Measurements from ENCODE around the gene ZNF302. TPM values are rescaled to one million over a fixed set of nuclear protein-coding genes. Genes with fewer than 3 reads are reported as not detected.
"Not testable (repeated sequence)": the region's sequence is repeated elsewhere in the genome, so short reads cannot be mapped to it uniquely, and the experiment has no call there.

Gene ZNF302
- total RNA-seq, 4 donors from 2014 or later = 20.4 to 29.5 (median 21.6) TPM

- TF ChIP-seq EP300 (IDR thresholded peaks at IDR 0.05) = no peak
- TF ChIP-seq, protein P1, sequence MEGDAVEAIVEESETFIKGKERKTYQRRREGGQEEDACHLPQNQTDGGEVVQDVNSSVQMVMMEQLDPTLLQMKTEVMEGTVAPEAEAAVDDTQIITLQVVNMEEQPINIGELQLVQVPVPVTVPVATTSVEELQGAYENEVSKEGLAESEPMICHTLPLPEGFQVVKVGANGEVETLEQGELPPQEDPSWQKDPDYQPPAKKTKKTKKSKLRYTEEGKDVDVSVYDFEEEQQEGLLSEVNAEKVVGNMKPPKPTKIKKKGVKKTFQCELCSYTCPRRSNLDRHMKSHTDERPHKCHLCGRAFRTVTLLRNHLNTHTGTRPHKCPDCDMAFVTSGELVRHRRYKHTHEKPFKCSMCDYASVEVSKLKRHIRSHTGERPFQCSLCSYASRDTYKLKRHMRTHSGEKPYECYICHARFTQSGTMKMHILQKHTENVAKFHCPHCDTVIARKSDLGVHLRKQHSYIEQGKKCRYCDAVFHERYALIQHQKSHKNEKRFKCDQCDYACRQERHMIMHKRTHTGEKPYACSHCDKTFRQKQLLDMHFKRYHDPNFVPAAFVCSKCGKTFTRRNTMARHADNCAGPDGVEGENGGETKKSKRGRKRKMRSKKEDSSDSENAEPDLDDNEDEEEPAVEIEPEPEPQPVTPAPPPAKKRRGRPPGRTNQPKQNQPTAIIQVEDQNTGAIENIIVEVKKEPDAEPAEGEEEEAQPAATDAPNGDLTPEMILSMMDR (IDR thresholded peaks at IDR 0.05) = no peak
- no peak for TF ChIP-seq POLR2AphosphoS5 (IDR thresholded peaks at IDR 0.05)
- no peak for TF ChIP-seq POLR2A (IDR thresholded peaks at IDR 0.05; ENCODE audit: low read depth)
- Histone ChIP-seq H3K9me3 (peaks cover 0 to 29% (median 20%) of the 10 kb centered on the region in 4 donors), H3K27me3 (no peaks in the 10 kb centered on the region), H3K4me1 (peaks cover 23 to 32% (median 28%) of the 10 kb centered on the region in 4 donors), H3K4me3 (peak within 1 kb of the TSS; percentile 66 to 85 (median 80)), H3K36me3 (peaks cover 28 to 33% (median 29%) of the 10 kb centered on the region in 4 donors), H3K27ac (replicated peaks in 1 of 4) (peak within 1 kb of the TSS; percentile 92 to 97 (median 96))
- DNase-seq (ENCODE audit: extremely low spot score) = no peak
- 6% methylated on average over 26 of the region's 26 CpGs for WGBS
- intact Hi-C loops (cut with DNase I) = loop anchor here (5.0 to 10.0 kb wide), 2 partner anchors 55 to 98 kb away; partner anchors contain the start of genes ZNF181 and ZNF599
These were observed 637 bp upstream of the ZNF302 start, which contains the start of gene SCGB2B2 for GRCh38 chr19:34676697-34677385. SCGB2B2 (minus strand) TSS chr19:34677159; CDS start chr19:34594563, 82,596 bp downstream.

DNA sequence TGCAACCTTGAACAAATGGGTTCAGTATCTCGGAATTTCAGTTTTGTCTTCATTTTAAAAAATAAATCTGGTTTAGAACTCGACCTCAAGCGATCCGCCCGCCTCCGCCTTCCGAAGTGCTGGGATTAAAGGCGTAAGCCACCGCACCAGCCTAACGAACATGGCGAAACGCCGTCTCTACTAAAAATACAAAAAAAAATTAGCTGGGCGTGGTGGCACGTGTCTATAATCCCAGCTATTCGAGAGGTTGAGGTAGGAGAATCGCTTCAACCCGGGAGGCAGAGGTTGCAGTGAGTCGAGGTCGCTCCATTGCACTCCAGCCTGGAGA is 571 bp downstream of the ZNF302 start:
- peak overlapping the region; percentile 66 to 85 (median 80) for H3K4me3 ChIP-seq
- peaks cover 23 to 32% (median 28%) of the 10 kb centered on the region in 4 donors for H3K4me1 ChIP-seq
- peaks cover 0 to 39% (median 29%) of the 10 kb centered on the region in 4 donors for H3K9me3 ChIP-seq
- DNase-seq (ENCODE audit: extremely low spot score) = no peak
- H3K27ac ChIP-seq (replicated peaks in 1 of 4) = peak overlapping the region; percentile 92 to 97 (median 96)
- 3% methylated on average over 20 of the region's 20 CpGs for WGBS
- peaks cover 38 to 45% (median 41%) of the 10 kb centered on the region in 4 donors for H3K36me3 ChIP-seq
- TF ChIP-seq, protein P1 (IDR thresholded peaks at IDR 0.05) = no peak
- no peak for TF ChIP-seq POLR2AphosphoS5 (IDR thresholded peaks at IDR 0.05)
- no peak for TF ChIP-seq EP300 (IDR thresholded peaks at IDR 0.05)
- TF ChIP-seq POLR2A (IDR thresholded peaks at IDR 0.05; ENCODE audit: low read depth) = no peak
- intact Hi-C loops (cut with DNase I) = loop anchor here (5.0 to 10.0 kb wide), 2 partner anchors 54 to 97 kb away; partner anchors contain the start of genes ZNF181 and ZNF599
- no peaks in the 10 kb centered on the region for H3K27me3 ChIP-seq

DNA sequence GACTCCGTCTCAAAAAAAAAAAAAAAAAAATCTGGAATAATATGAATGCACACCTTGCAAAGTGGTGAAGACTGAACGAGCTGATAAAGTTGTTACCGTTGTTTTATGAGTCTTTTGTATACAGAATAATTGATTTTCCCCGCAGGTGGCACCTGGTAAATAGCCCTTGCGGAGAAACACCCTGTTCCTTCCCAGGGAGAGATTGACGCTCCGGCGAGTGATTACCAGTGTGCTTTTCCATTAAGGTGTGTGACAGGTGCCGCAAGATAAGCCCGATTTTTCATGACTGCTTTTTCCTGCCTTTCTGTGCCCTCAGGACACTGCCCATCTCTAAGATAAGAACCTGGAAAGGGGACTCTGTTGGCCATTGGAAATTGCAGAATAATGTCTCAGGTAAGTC is 943 bp downstream of the ZNF302 start:
- peak overlapping the region; percentile 66 to 85 (median 80) for H3K4me3 ChIP-seq
- no peak for DNase-seq (ENCODE audit: extremely low spot score)
- peaks cover 0 to 43% (median 32%) of the 10 kb centered on the region in 4 donors for H3K9me3 ChIP-seq
- H3K4me1 ChIP-seq = peaks cover 23 to 32% (median 28%) of the 10 kb centered on the region in 4 donors
- peak overlapping the region; percentile 92 to 97 (median 96) for H3K27ac ChIP-seq (replicated peaks in 1 of 4)
- TF ChIP-seq, protein P1 (IDR thresholded peaks at IDR 0.05) = no peak
- no peak for TF ChIP-seq POLR2AphosphoS5 (IDR thresholded peaks at IDR 0.05)
- TF ChIP-seq POLR2A (IDR thresholded peaks at IDR 0.05; ENCODE audit: low read depth) = no peak
- no peak for TF ChIP-seq EP300 (IDR thresholded peaks at IDR 0.05)
- WGBS = 61% methylated on average over 10 of the region's 10 CpGs
- intact Hi-C loops (cut with DNase I) = loop anchor here (5.0 to 10.0 kb wide), 2 partner anchors 54 to 96 kb away; partner anchors contain the start of genes ZNF181 and ZNF599
- peaks cover 42 to 49% (median 45%) of the 10 kb centered on the region in 4 donors for H3K36me3 ChIP-seq
- no peaks in the 10 kb centered on the region for H3K27me3 ChIP-seq

GRCh38 chr19:34681478-34681877 is 4.0 kb downstream of the ZNF302 start:
- H3K4me1 ChIP-seq = peaks cover 16 to 26% (median 20%) of the 10 kb centered on the region in 4 donors
- DNase-seq (ENCODE audit: extremely low spot score) = no peak
- peaks cover 11 to 72% (median 63%) of the 10 kb centered on the region in 4 donors for H3K9me3 ChIP-seq
- no peak overlapping the region for H3K27ac ChIP-seq (replicated peaks in 1 of 4)
- TF ChIP-seq POLR2A (IDR thresholded peaks at IDR 0.05; ENCODE audit: low read depth) (no peak), EP300 (IDR thresholded peaks at IDR 0.05) (no peak), POLR2AphosphoS5 (IDR thresholded peaks at IDR 0.05) (no peak)
- TF ChIP-seq, protein P1 (IDR thresholded peaks at IDR 0.05) = no peak
- WGBS = 97% methylated on average over 9 of the region's 9 CpGs
- intact Hi-C loops (cut with DNase I) = no loop called here
- no peaks in the 10 kb centered on the region for H3K27me3 ChIP-seq
- H3K4me3 ChIP-seq = no peak overlapping the region
- H3K36me3 ChIP-seq = peaks cover 58 to 68% (median 61%) of the 10 kb centered on the region in 4 donors

GRCh38 chr19:34685266-34685665 is 7.8 kb downstream of the ZNF302 start:
- H3K27me3 ChIP-seq; H3K4me3 ChIP-seq; DNase-seq (ENCODE audit: extremely low spot score); H3K4me1 ChIP-seq; intact Hi-C loops (cut with DNase I); H3K27ac ChIP-seq (replicated peaks in 1 of 4): not testable (repeated sequence)
- WGBS = 94% methylated on average over 5 of the region's 5 CpGs
- peaks cover 11 to 91% (median 72%) of the 10 kb centered on the region in 4 donors for H3K9me3 ChIP-seq
- H3K36me3 ChIP-seq = peaks cover 43 to 53% (median 46%) of the 10 kb centered on the region in 4 donors

Data from esophagus muscularis mucosa (tissue), 4 donors.